ENCODE data around the gene CACNG3. TPM values are rescaled to one million over a fixed set of nuclear protein-coding genes. Genes with fewer than 3 reads are reported as not detected.

Gene CACNG3
- total and polyA plus RNA-seq, 2 of the 13 experiments (the other 11 are each of a cell fraction or from before 2014, with no cell fraction given): not detected

GRCh38 chr16:24357511-24357910, 101.4 kb downstream of the CACNG3 start:
- intact Hi-C loops (cut with micrococcal nuclease; ENCODE audit: unreplicated experiment): no loop called here
- H3K27ac ChIP-seq (ENCODE audit: extremely low read length, insufficient read depth, low read length): no peak overlapping the region
- no peak overlapping the region for H3K4me3 ChIP-seq (replicated peaks in 1 of 3; ENCODE audit: insufficient read depth in 1 of 3, low read depth in 2 of 3, low read length in 3 of 3)
- H2AFZ ChIP-seq (ENCODE audit: low read length): no peak overlapping the region
- no TSS peak for BruUV-seq (replicated peaks)
- H3K79me2 ChIP-seq (ENCODE audit: insufficient read depth, low read length): no peaks in the 10 kb centered on the region
- no peaks in the 10 kb centered on the region for H3K9me3 ChIP-seq (ENCODE audit: low read length)
- DNase-seq (ENCODE audit: low spot score): no peak
- no peak for ATAC-seq
- H3K4me2 ChIP-seq (ENCODE audit: low read depth, low read length): no peak overlapping the region
- no peaks in the 10 kb centered on the region for H4K20me1 ChIP-seq (ENCODE audit: insufficient read depth, low read length)
- WGBS (ENCODE audit: low lambda C conversion rate): 33% methylated on average over 7 of the region's 7 CpGs
- ChIA-PET POLR2A (no interaction called here), CTCF (ENCODE audit: low intra/inter-chr PET ratio, low total read pairs) (no interaction called here)
- no peaks in the 10 kb centered on the region for H3K4me1 ChIP-seq (ENCODE audit: insufficient read depth, low read length)
- TF ChIP-seq JUN (CRISPR knock-in tag; IDR thresholded peaks at IDR 0.05) (no peak), KMT2A (CRISPR knock-in tag; IDR thresholded peaks at IDR 0.05) (no peak), PHF5A (CRISPR knock-in tag; IDR thresholded peaks at IDR 0.05; ENCODE audit: low read depth, unreplicated experiment) (no peak), ZNF34 (CRISPR knock-in tag; IDR thresholded peaks at IDR 0.05; ENCODE audit: borderline replicate concordance) (no peak), TP53 (CRISPR knock-in tag; conservative IDR thresholded peaks at IDR 0.05) (no peak), MIXL1 (CRISPR knock-in tag; IDR thresholded peaks at IDR 0.05) (no peak), HNRNPUL1 (IDR thresholded peaks at IDR 0.05; ENCODE audit: low read depth, low read length) (no peak), MED1 (CRISPR knock-in tag; IDR thresholded peaks at IDR 0.05) (no peak), ZNF713 (CRISPR knock-in tag; IDR thresholded peaks at IDR 0.05) (no peak), STAT6 (CRISPR knock-in tag; IDR thresholded peaks at IDR 0.05; ENCODE audit: borderline replicate concordance) (no peak), THAP11 (CRISPR knock-in tag; IDR thresholded peaks at IDR 0.05) (no peak), ZNF138 (CRISPR knock-in tag; IDR thresholded peaks at IDR 0.05; ENCODE audit: low read depth) (no peak), NFIC (IDR thresholded peaks at IDR 0.05; ENCODE audit: low read length) (no peak), BATF2 (CRISPR knock-in tag; IDR thresholded peaks at IDR 0.05) (no peak), ZFP1 (CRISPR knock-in tag; IDR thresholded peaks at IDR 0.05) (no peak), ZSCAN20 (CRISPR knock-in tag; IDR thresholded peaks at IDR 0.05; ENCODE audit: borderline replicate concordance) (no peak), ZNF260 (CRISPR knock-in tag; IDR thresholded peaks at IDR 0.05; ENCODE audit: borderline replicate concordance, low read depth) (no peak)
- in situ Hi-C loops (cut with HindIII; ENCODE audit: extremely low pct_ligation_motif_present, low pct_unique_long_range_greater_than_20kb): no loop called here
- H3K9ac ChIP-seq (ENCODE audit: insufficient read depth, low read depth, low read length): no peak overlapping the region
- no peaks in the 10 kb centered on the region for H3K36me3 ChIP-seq (replicated peaks in 1 of 2; ENCODE audit: control insufficient read depth in 1 of 2, insufficient read depth in 2 of 2, low read length in 2 of 2)
- FAIRE-seq: no peak
- peaks cover 0 to 10% of the 10 kb centered on the region in 2 experiments; a peak in 2 of 5 replicates for H3K27me3 ChIP-seq (ENCODE audit: control insufficient read depth in 1 of 2, insufficient read depth in 2 of 2, low read length in 2 of 2)
